HG03280 (cell line): ENCODE results near the gene RMDN2.
"Not testable (repeated sequence)": the region's sequence is repeated elsewhere in the genome, so short reads cannot be mapped to it uniquely, and the experiment has no call there.

Source experiments
- ATAC-seq: cut with Tn5 transposase; IDR thresholded peaks from one replicate; pipeline ENCODE4 v1.9.1; 2021; ENCODE audit warnings: mild to moderate bottlenecking, moderate library complexity; ENCODE audit not compliant: unreplicated experiment

The RMDN2 gene

DNA sequence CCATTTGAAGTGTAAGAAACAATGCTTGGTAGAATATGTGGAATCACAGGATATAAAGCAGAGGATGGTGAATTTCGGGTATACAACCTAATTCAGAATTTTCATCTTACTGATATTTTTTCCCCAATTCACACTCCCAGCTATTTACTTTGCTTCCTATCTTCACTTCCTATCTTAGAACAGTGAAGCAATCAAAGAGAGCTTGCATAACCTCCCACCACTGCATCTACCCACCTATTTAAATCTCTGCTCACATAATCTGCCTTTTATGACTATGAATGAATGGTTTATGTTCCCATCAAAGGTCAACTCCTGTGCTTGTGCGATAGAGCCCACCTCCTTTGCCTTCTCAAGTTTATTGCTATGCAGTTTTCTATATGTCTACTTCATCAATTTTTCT lies 3.3 kb downstream of the RMDN2 start:
- no peak for ATAC-seq

GRCh38 chr2:37930392-37930791 lies 5.3 kb downstream of the RMDN2 start:
- ATAC-seq, result not testable (repeated sequence)

DNA sequence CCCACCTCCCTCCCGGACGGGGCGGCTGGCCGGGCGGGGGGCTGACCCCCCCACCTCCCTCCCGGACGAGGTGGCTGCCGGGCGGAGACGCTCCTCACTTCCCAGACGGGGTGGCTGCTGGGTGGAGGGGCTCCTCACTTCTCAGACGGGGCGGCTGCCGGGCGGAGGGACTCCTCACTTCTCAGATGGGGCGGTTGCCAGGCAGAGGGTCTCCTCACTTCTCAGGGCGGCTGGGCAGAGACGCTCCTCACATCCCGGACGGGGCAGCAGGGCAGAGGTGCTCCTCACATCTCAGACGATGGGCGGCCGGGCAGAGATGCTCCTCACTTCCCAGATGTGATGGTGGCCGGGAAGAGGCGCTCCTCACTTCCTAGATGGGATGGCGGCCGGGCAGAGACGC lies 7.8 kb downstream of the RMDN2 start:
- not testable (repeated sequence) for ATAC-seq

DNA sequence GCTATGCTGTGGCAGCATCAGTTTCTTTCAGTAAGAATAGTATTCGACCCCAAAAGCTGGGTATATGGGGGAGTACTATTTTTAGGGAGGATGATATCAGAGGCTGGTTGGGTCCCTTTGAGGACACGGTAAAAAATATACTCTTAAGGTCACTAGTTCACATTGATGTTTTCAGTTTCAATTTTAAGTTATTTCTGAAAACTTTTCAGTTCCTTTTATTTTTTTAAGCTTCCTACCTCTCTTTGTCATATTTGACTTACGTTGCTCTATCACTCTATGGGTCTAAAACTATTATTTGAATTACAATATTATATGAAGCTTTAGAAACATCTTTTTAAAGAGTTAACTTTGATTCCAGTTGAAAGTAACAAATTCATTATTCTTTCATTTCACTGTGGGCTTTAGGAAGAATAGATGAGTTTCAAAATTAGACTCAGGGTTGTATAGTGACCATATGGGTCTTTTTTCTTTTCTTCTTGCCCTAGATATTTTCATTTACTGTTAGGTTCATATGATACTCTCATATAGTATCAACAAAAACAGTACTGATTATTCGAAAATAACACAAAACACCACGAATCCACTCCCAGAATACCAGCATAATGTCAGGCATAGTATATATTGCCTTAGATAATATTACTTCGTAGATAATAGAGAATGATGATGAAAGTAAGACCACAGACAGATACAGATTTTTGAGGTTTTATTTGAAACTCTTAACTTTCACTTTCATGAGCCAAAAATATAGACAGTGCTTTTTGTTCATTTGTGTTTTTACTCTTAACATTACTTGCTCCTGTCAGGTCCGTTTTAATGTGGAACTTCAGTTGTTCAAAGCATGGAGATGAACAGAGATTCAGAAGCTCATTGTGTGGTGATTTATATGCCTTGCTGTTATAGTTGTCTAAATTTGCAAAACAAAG lies 9.8 kb downstream of the RMDN2 start:
- peak; percentile 91 for ATAC-seq

DNA sequence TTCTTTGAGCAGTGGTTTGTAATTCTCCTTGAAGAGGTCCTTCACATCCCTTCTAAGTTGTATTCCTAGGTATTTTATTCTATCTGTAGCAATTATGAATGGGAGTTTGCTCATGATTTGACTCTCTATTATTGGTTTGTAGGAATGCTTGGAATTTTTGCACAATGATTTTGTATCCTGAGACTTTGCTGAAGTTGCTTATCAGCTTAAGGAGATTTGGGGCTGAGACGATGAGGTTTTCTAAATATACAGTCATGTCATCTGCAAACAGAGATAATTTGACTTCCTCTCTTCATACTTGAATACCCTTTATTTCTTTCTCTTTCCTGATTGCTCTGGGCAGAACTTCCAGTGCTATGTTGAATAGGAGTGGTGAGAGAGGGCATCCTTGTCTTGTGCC lies 12.5 kb downstream of the RMDN2 start:
- not testable (repeated sequence) for ATAC-seq

DNA sequence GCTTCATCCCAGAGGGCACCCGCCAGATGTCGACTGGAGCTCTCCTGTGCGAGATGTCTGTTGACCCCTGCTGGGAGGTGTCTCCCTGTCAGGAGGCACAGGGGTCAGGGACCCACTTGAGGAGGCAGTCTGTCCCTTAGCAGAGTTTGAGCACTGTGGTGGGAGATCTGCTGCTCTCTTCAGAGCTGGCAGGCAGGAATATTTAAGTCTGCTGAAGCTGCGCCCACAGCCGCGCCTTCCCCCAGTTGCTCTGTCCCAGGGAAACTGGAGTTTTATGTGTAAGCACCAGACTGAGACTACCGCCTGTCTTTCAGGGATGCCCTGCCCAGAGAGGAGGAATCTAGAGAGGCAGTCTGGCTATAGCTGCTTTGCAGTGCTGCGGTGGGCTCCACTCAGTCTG lies 16.2 kb downstream of the RMDN2 start:
- not testable (repeated sequence) for ATAC-seq

- no peak for ATAC-seq
These were observed 19.2 kb downstream of the RMDN2 start for GRCh38 chr2:37944268-37944667.

DNA sequence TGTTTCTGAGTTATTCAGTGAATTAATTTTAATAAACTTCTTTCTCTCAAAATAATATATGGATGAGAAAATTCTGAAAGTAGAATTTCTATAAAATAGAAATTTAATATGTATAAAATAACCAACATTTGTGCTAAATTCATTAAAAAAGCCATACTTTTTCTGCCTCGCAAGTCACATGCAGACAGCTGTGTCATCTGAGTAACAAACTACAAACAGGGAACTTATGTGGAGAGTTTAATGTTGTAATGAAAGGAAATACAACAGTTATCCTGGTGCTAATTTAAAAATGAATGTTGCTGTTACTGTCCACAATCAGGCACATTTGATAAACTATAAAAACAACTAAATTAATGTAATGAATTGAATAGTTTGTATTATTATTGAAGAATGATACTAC lies 22.2 kb downstream of the RMDN2 start:
- ATAC-seq, result no peak

DNA sequence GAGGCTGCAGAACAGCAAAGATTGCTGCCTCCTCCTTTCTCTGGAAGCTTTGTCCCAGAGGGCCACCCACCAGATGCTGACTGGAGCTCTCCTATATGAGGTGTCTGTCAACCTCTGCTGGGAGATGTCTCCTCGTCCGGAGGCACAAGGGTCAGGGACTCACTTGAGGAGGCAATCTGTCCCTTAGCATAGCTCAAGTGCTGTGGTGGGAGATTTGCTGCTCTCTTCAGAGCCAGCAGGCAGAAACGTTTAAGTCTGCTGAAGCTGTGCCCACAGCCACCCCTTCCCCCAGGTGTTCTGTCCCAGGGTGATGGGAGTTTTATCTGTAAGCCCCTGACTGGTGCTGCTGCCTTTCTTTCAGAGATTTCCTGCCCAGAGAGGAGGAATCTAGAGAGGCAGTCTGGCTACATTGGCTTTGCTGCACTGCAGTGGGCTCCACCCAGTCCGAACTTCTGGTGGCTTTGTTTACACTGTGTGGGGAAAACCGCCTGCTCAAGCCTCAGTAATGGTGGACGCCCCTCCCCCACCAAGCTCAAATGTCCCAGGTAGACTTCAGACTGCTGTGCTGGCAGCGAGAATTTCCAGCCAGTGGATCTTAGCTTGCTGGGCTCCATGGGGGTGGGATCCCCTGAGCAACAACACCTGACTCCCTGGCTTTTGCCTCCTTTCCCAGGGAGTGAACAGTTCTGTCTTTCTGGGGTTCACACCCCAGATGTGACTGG lies 37.1 kb downstream of the RMDN2 start:
- ATAC-seq, result not testable (repeated sequence)

DNA sequence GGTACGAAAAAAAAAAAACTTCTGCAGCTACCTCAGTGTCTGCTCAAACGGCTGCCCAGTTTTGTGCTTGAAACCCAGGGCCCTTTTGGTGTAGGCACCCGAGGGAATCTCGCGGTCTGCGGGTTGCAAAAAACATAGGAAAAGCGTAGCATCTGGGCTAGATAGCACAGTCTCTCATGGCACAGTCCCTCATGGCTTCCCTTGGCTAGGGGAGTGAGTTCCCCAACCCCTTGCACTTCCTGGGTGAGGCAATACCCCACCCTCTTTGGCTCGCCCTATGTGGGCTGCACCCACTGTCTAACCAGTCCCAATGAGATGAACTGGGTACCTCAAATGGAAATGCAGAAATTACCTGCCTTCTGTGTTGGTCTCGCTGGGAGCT lies 37.6 kb downstream of the RMDN2 start:
- ATAC-seq, result not testable (repeated sequence)

DNA sequence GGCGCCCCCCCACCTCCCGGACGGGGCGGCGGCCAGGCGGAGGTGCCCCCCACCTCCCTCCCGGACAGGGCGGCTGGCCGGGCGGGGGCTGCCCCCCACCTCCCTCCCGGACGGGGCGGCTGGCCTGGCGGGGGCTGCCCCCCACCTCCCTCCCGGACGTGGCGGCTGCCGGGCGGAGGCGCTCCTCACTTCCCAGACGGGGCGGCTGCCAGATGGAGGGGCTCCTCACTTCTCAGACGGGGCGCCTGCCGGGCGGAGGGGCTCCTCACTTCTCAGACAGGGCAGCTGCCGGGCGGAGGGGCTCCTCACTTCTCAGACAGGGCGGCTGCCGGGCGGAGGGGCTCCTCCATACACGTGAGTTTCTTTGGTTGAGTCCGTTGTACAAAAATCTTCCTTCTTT lies 38.8 kb downstream of the RMDN2 start:
- ATAC-seq, result not testable (repeated sequence)

GRCh38 chr2:37966326-37966725 lies 41.2 kb downstream of the RMDN2 start:
- no peak for ATAC-seq

- ATAC-seq, result no peak
These were observed 44.6 kb downstream of the RMDN2 start for GRCh38 chr2:37969731-37970130.

DNA sequence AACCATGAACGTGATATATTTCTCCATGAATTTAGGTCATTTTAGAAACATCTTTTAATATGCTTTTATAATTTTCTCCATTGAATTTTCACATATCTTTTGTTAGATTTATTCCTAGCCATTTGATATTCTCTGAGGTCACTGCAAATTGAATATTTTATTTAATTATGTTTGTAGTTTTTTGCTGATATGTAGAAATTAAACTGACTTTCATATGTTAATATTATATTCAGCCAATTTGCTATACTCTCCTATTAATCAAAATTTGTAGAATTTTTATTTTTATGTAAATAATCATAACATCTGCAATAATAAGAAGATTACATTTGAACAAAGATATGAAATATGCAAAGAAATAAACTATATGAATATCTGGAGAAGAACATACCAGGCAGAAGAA lies 46.9 kb downstream of the RMDN2 start:
- no peak for ATAC-seq

GRCh38 chr2:37973615-37974353 lies 48.7 kb downstream of the RMDN2 start:
- no peak for ATAC-seq

DNA sequence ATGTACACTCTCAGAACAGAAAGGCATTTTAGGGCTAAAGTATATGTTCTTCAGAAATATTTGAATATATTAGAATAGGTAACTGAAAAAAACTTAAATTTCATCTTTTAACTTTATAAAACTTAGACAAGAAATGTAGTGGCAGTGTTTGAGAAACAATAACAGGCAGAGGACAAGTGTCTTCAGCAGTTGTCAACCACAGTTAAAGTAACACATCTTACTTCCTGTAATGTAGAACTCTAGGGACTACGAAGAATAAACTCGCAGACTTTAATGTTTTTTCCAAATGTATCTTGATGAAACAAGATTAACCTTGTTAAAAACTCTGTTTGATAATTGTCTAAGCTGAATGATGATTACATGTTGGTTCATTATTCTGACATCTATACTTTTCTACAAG lies 50.7 kb downstream of the RMDN2 start:
- no peak for ATAC-seq

- no peak for ATAC-seq
These were observed 51.3 kb downstream of the RMDN2 start for GRCh38 chr2:37976411-37976810.

DNA sequence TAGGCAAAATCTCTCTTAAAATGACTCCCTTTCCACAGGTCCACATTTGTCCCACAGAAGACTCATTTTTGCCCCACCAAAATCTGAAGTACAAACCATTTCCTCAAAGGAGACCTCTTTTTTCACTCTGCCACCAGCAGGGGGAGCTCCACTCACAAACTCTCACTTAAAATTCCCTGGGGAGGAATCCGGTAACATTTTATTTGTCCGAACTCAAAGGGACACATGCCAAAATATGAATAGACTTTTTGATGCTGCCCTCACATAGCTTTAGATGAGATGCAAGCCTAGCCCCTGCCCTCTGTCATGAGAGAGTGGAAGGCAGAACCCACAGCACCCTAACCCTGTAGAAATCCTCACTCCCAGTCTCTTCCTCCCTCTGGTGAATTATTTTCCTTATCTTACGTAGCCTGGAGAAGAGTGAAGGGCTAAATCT lies 57.1 kb downstream of the RMDN2 start:
- ATAC-seq, result no peak

- ATAC-seq, result no peak
These were observed 57.8 kb downstream of the RMDN2 start for GRCh38 chr2:37982847-37983246.

DNA sequence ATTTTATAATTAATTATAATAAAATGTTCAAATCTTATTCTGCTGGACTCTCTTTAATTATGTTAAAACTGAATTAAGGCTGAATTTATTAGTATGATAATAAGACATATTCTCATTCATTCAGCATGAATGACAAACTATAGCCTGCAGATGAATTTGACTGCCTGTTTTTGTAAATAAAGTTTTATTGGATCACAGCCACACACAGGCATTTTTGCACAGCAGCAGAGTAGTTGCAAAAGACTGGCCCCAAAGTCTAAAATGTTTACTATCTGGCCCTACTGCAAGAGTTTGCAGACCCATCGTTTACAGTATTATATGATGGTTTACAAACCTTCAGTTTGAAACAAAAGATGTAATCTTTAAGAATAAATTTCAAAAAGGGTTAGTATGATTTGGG lies 58.6 kb downstream of the RMDN2 start:
- no peak for ATAC-seq

- ATAC-seq, result no peak
These were observed 59.1 kb downstream of the RMDN2 start for GRCh38 chr2:37984176-37984575.
